ENCODE results near the gene CALCOCO1. TPM values are rescaled to one million over a fixed set of nuclear protein-coding genes. Genes with fewer than 3 reads are reported as not detected.

The CALCOCO1 gene
- total RNA-seq, 1 experiment from 2014 or later = 48.0 TPM

GRCh38 chr12:53710091-53710490, 17.2 kb downstream of the CALCOCO1 start:
- TF ChIP-seq TCF7L2 (IDR thresholded peaks at IDR 0.05; ENCODE audit: low read depth, low read length) (no peak), SIN3A (IDR thresholded peaks at IDR 0.05; ENCODE audit: borderline replicate concordance, insufficient read depth, low read depth, low read length) (no peak), POLR2AphosphoS5 (IDR thresholded peaks at IDR 0.05; ENCODE audit: low read depth, low read length) (no peak), REST (IDR thresholded peaks at IDR 0.05; ENCODE audit: insufficient read depth in 1 of 2, low read depth in 2 of 2, low read length in 1 of 2) (no peak), CTCF (IDR thresholded peaks at IDR 0.05) (no peak)
- BruUV-seq (replicated peaks) = no TSS peak
- ChIA-PET CTCF (no interaction called here), POLR2A (no interaction called here)
- H3K27ac ChIP-seq (ENCODE audit: low read length) = no peak overlapping the region
- DNase-seq (ENCODE audit: low read depth, low spot score) (no peak), ATAC-seq (no peak)
- H3K4me1 ChIP-seq (ENCODE audit: control insufficient read depth, insufficient read depth, low read length) = no peaks in the 10 kb centered on the region
- no peaks in the 10 kb centered on the region for H3K36me3 ChIP-seq (ENCODE audit: control insufficient read depth, insufficient read depth, low read length)
- intact Hi-C loops (cut with micrococcal nuclease; ENCODE audit: unreplicated experiment) (no loop called here), in situ Hi-C loops (cut with HindIII; ENCODE audit: low pct_unique_long_range_greater_than_20kb, low sequenced_read_pairs) (no loop called here)
- no peak overlapping the region for H3K4me3 ChIP-seq (ENCODE audit: low read depth in 2 of 2, low read length in 2 of 2)
- no peaks in the 10 kb centered on the region for H3K9me3 ChIP-seq (ENCODE audit: control insufficient read depth, insufficient read depth, low read depth, low read length)
- H3K27me3 ChIP-seq (ENCODE audit: control insufficient read depth, insufficient read depth, low read length) = no peaks in the 10 kb centered on the region; the same call in 1 of the 2 replicates

GRCh38 chr12:53709671-53710070, 17.6 kb downstream of the CALCOCO1 start:
- Histone ChIP-seq H3K9me3 (ENCODE audit: control insufficient read depth, insufficient read depth, low read depth, low read length) (no peaks in the 10 kb centered on the region), H3K27ac (ENCODE audit: low read length) (no peak overlapping the region), H3K4me3 (ENCODE audit: low read depth in 2 of 2, low read length in 2 of 2) (no peak overlapping the region), H3K27me3 (ENCODE audit: control insufficient read depth, insufficient read depth, low read length) (no peaks in the 10 kb centered on the region; the same call in 1 of the 2 replicates), H3K4me1 (ENCODE audit: control insufficient read depth, insufficient read depth, low read length) (no peaks in the 10 kb centered on the region), H3K36me3 (ENCODE audit: control insufficient read depth, insufficient read depth, low read length) (no peaks in the 10 kb centered on the region)
- no TSS peak for BruUV-seq (replicated peaks)
- TF ChIP-seq REST (IDR thresholded peaks at IDR 0.05; ENCODE audit: insufficient read depth in 1 of 2, low read depth in 2 of 2, low read length in 1 of 2) = no peak
- TF ChIP-seq CTCF (IDR thresholded peaks at IDR 0.05) = no peak
- no peak for TF ChIP-seq TCF7L2 (IDR thresholded peaks at IDR 0.05; ENCODE audit: low read depth, low read length)
- TF ChIP-seq SIN3A (IDR thresholded peaks at IDR 0.05; ENCODE audit: borderline replicate concordance, insufficient read depth, low read depth, low read length) = no peak
- TF ChIP-seq POLR2AphosphoS5 (IDR thresholded peaks at IDR 0.05; ENCODE audit: low read depth, low read length) = no peak
- POLR2A ChIA-PET = no interaction called here
- in situ Hi-C loops (cut with HindIII; ENCODE audit: low pct_unique_long_range_greater_than_20kb, low sequenced_read_pairs) (no loop called here), intact Hi-C loops (cut with micrococcal nuclease; ENCODE audit: unreplicated experiment) (no loop called here)
- CTCF ChIA-PET = interaction anchor here (1.4 kb wide), 1 partner anchor 34 kb away, joined by 6 read pairs; no protein-coding TSS in a partner anchor
- no peak for DNase-seq (ENCODE audit: low read depth, low spot score)
- no peak for ATAC-seq
